GM12878 (cell line): ENCODE results near the gene CEP83. TPM values are rescaled to one million over a fixed set of nuclear protein-coding genes. Genes with fewer than 3 reads are reported as not detected.

ENCODE experiments used
- ATAC-seq: fragments of 200-7000 bp; cut with Tn5 transposase; 3 replicates; pipeline ENCODE4 v1.9.1; 2020; ENCODE audit warnings: mild to moderate bottlenecking, moderate library complexity
- BruUV-seq: library from RNA; stranded (reverse); fragments of 400-500 nt; replicated peaks from 2 replicates; lab custom pipeline; 2021; lab: Mats Ljungman, UMichigan
- CTCF ChIA-PET: fragments of 300-600 bp; sonication (Branson Sonifier 250); formaldehyde crosslinking; extraction: SDS; loops from one replicate; lab custom pipeline; 2021; ENCODE audit warnings: inconsistent platforms; lab: Yijun Ruan, JAX
- POLR2A ChIA-PET: fragments of 350-600 bp; formaldehyde crosslinking; extraction: SDS; loops from one replicate; lab custom pipeline; 2021; ENCODE audit warnings: inconsistent platforms; lab: Charles Lee
- RAD21 ChIA-PET: fragments of 300-600 bp; sonication (Branson Sonifier 250); formaldehyde crosslinking; loops from one replicate; lab custom pipeline; 2023; ENCODE audit warnings: antibody characterized with exemption; ENCODE audit not compliant: unreplicated experiment; lab: Charles Lee
- SMC1A ChIA-PET: fragments of 300-600 bp; sonication (Branson Sonifier 250); formaldehyde crosslinking; loops from one replicate; lab custom pipeline; 2023; ENCODE audit not compliant: unreplicated experiment, uncharacterized antibody; lab: Charles Lee
- DNase-seq: peaks from one replicate; pipeline ENCODE4 v3.0.0-alpha.2; 2011; ENCODE audit warnings: low read depth, low spot score
- FAIRE-seq: peaks from 3 replicates; lab custom pipeline; 2011; peaks lifted over from hg19 to GRCh38; lab: Jason Lieb, UNC
- H2AFZ ChIP-seq: 2 replicates; pipeline ENCODE4 v1.6.0; 2011; ENCODE audit warnings: low read depth, low read length, control low read depth; ENCODE audit not compliant: control insufficient read depth
- H3K27ac ChIP-seq: 2 replicates; pipeline ENCODE4 v1.5.1; 2011; ENCODE audit warnings: control low read depth; ENCODE audit not compliant: control insufficient read depth, insufficient read depth
- H3K27me3 ChIP-seq, 2 experiments: replicated peaks in 1 of 2; 2 replicates each; pipeline versions ENCODE4 v1.6.0 to v1.6.1; 2011; ENCODE audit warnings: low read length in 1 of 2; ENCODE audit not compliant: control insufficient read depth in 2 of 2, insufficient read depth in 2 of 2
- H3K36me3 ChIP-seq, 2 experiments: 2 replicates each; pipeline ENCODE4 v1.5.1; 2011; ENCODE audit warnings: low read length in 1 of 2; ENCODE audit not compliant: control insufficient read depth in 2 of 2, insufficient read depth in 2 of 2
- H3K4me1 ChIP-seq: 2 replicates; pipeline ENCODE4 v1.6.1; 2011; ENCODE audit warnings: mild to moderate bottlenecking, low read length, moderate library complexity, mixed read lengths; ENCODE audit not compliant: control insufficient read depth, insufficient read depth
- H3K4me2 ChIP-seq: 2 replicates; pipeline ENCODE4 v1.6.0; 2011; ENCODE audit warnings: control low read depth; ENCODE audit not compliant: control insufficient read depth, insufficient read depth
- H3K4me3 ChIP-seq: fragments of 200-600 bp; sonication (generic); 2 replicates; pipeline ENCODE4 v1.5.1; 2016
- H3K79me2 ChIP-seq: 2 replicates; pipeline ENCODE4 v1.6.0; 2011; ENCODE audit warnings: low read length; ENCODE audit not compliant: control insufficient read depth, insufficient read depth
- H3K9ac ChIP-seq: 2 replicates; pipeline ENCODE4 v1.8.0; 2011; ENCODE audit warnings: low read length, control low read depth, mixed read lengths; ENCODE audit not compliant: control insufficient read depth, insufficient read depth
- H3K9me3 ChIP-seq: replicated peaks from 3 replicates; pipeline ENCODE4 v1.5.1; 2011; ENCODE audit warnings: mild to moderate bottlenecking, low read length; ENCODE audit not compliant: control insufficient read depth, insufficient read depth
- H4K20me1 ChIP-seq: 2 replicates; pipeline ENCODE4 v1.6.0; 2011; ENCODE audit not compliant: control insufficient read depth, insufficient read depth
- BMI1 ChIP-seq: fragments of 450-650 bp; IDR thresholded peaks from 2 replicates; pipeline ENCODE4 v1.6.1; 2016; ENCODE audit warnings: mild to moderate bottlenecking, moderate library complexity, borderline replicate concordance
- CBX3 ChIP-seq: fragments of 200-600 bp; sonication (generic); IDR thresholded peaks from 2 replicates; pipeline ENCODE4 v1.6.1; 2016; ENCODE audit warnings: low read depth, borderline replicate concordance
- CTCF ChIP-seq, 3 experiments: IDR thresholded peaks in 2 of 3; conservative IDR thresholded peaks in 1 of 3; 2 replicates each; pipeline ENCODE4 v1.5.1; 2011; ENCODE audit warnings: low read depth in 3 of 3, low read length in 3 of 3, mild to moderate bottlenecking in 3 of 3, control low read depth in 2 of 3, moderate library complexity in 2 of 3, inconsistent platforms in 1 of 3, mixed read lengths in 1 of 3; ENCODE audit not compliant: control insufficient read depth in 2 of 3, insufficient read depth in 1 of 3; ENCODE audit errors: extremely low read depth in 1 of 3
- EP300 ChIP-seq, 2 experiments: fragments of 150-350 bp in 1 of 2; IDR thresholded peaks; 2 replicates each; pipeline ENCODE4 v1.6.1; 2011 to 2012; ENCODE audit warnings: low read depth in 2 of 2, low read length in 2 of 2, borderline replicate concordance in 1 of 2, improper control_type of control experiment in 1 of 2, inconsistent platforms in 1 of 2; ENCODE audit not compliant: control insufficient read depth in 1 of 2
- MYB ChIP-seq: fragments of 150-350 bp; IDR thresholded peaks from 2 replicates; pipeline ENCODE4 v1.6.1; 2014; ENCODE audit warnings: mild to moderate bottlenecking, low read depth, low read length, borderline replicate concordance
- NRF1 ChIP-seq: conservative IDR thresholded peaks from 2 replicates; pipeline ENCODE4 v1.6.1; 2011; ENCODE audit warnings: mild to moderate bottlenecking, low read depth, low read length, improper control_type of control experiment
- POU2F2 ChIP-seq: IDR thresholded peaks from 3 replicates; pipeline ENCODE4 v1.6.1; 2011; ENCODE audit warnings: low read depth, mild to moderate bottlenecking, low read length, borderline replicate concordance
- RAD21 ChIP-seq: IDR thresholded peaks from 2 replicates; pipeline ENCODE4 v1.6.1; 2011; ENCODE audit warnings: mild to moderate bottlenecking, low read depth, low read length, moderate library complexity; ENCODE audit not compliant: insufficient read depth
- RB1 ChIP-seq: fragments of 450-650 bp; formaldehyde crosslinking; IDR thresholded peaks from 2 replicates; pipeline ENCODE4 v1.6.1; 2017; ENCODE audit warnings: mild to moderate bottlenecking, borderline replicate concordance
- SMC3 ChIP-seq: IDR thresholded peaks from 2 replicates; pipeline ENCODE4 v1.6.1; 2011; ENCODE audit warnings: low read length, improper control_type of control experiment, borderline replicate concordance
- SREBF1 ChIP-seq: IDR thresholded peaks from 2 replicates; pipeline ENCODE4 v1.6.1; 2012; ENCODE audit warnings: mild to moderate bottlenecking, low read length
- SUZ12 ChIP-seq: fragments of 200-600 bp; sonication (generic); IDR thresholded peaks from one replicate; pipeline ENCODE4 v1.6.1; 2018; ENCODE audit warnings: antibody characterized with exemption, mild to moderate bottlenecking; ENCODE audit not compliant: unreplicated experiment
- TARDBP ChIP-seq: IDR thresholded peaks from 2 replicates; pipeline ENCODE4 v1.6.1; 2016; ENCODE audit warnings: borderline replicate concordance
- TCF12 ChIP-seq: IDR thresholded peaks from 2 replicates; pipeline ENCODE4 v1.6.1; 2011; ENCODE audit warnings: low read depth, mild to moderate bottlenecking, low read length
- ZBED1 ChIP-seq: IDR thresholded peaks from 2 replicates; pipeline ENCODE4 v1.6.1; 2016; ENCODE audit warnings: borderline replicate concordance
- ZNF622 ChIP-seq: fragments of 450-650 bp; IDR thresholded peaks from 2 replicates; pipeline ENCODE4 v1.6.1; 2017; ENCODE audit warnings: mild to moderate bottlenecking, inconsistent platforms
- ZZZ3 ChIP-seq: IDR thresholded peaks from 2 replicates; pipeline ENCODE4 v1.6.1; 2011; ENCODE audit warnings: low read depth; ENCODE audit not compliant: control insufficient read depth, insufficient read length
- WGBS: methylation state at CpG from one replicate; pipeline ENCODE4 v1.1.6; 2016; ENCODE audit warnings: low lambda C conversion rate; ENCODE audit not compliant: insufficient replicate concordance, insufficient coverage; ENCODE audit errors: missing lambda C conversion rate; 5-methylcytosine and 5-hydroxymethylcytosine counted together
- in situ Hi-C: fragments of 300-500 bp; cut with MboI; formaldehyde crosslinking; loops from 9 replicates; pipeline ENCODE4 v1.14.3; 2018; ENCODE audit warnings: mixed read lengths
- intact Hi-C: fragments of 100-400 bp; cut with micrococcal nuclease; formaldehyde crosslinking; loops from one replicate; pipeline ENCODE4 v1.14.2; 2022; ENCODE audit not compliant: unreplicated experiment
- polyA plus RNA-seq, 11 experiments: library from polyadenylated mRNA; depleted of rRNA in 4 of 11; unstranded in 6 of 11; stranded (reverse) in 5 of 11; fragments of >200 nt; fragmentation: Nextera tagmentation in 4 of 11; fragmentation: Illumina TruSeq in 1 of 11; extraction: Ambion mirVana in 4 of 11; extraction: Trizol in 1 of 11; gene quantifications; 1 replicate in 1 of 11; 2 replicates in 10 of 11; pipeline versions ENCODE4 v1.2.1 to v1.2.3, GENCODE V29; 2011 to 2016; ENCODE audit warnings: inconsistent platforms in 2 of 11, missing spikeins in 2 of 11, low read depth in 1 of 11
- total RNA-seq, 4 experiments: library from RNA; depleted of rRNA in 3 of 4; stranded (reverse); fragments of >200 nt in 3 of 4; fragmentation: Illumina TruSeq in 1 of 4; extraction: Trizol in 1 of 4; gene quantifications; 2 replicates each; pipeline versions ENCODE4 v1.2.1 to v1.2.3, GENCODE V29; 2013 to 2021
- TF ChIP-seq, protein P1 (sequence below): fragments of 150-350 bp; IDR thresholded peaks from 2 replicates; pipeline ENCODE4 v1.6.1; 2014; ENCODE audit warnings: mild to moderate bottlenecking, low read depth, low read length

Gene CEP83
- total and polyA plus RNA-seq, 10 of the 15 experiments (the other 5 are each of a cell fraction or from before 2014, with no cell fraction given), result 4.3 to 39.0 (median 22.5) TPM

- TF ChIP-seq NRF1, result no peak
- no peak for TF ChIP-seq BMI1
- TF ChIP-seq ZZZ3, result no peak
- peak in 1 of 3 experiments; percentile 25; a peak in 1 of 6 replicates for TF ChIP-seq CTCF (IDR thresholded peaks at IDR 0.05 in 2 of 3, conservative IDR thresholded peaks at IDR 0.05 in 1 of 3; ENCODE audit: control insufficient read depth in 2 of 3, extremely low read depth in 1 of 3, insufficient read depth in 1 of 3, low read depth in 3 of 3, low read length in 3 of 3)
- TF ChIP-seq POU2F2, result no peak
- TF ChIP-seq SMC3, result peak; percentile 13; the same call in 1 of the 2 replicates
- TF ChIP-seq SUZ12, result no peak
Observed at GRCh38 chr12:94329366-94329765, 130.3 kb downstream of the CEP83 start (continued).

- ChIA-PET CTCF (interaction anchor here (0.8 to 2.2 kb wide), 4 partner anchors 52 to 202 kb away, joined by 3 to 7 read pairs (median 4); no protein-coding TSS in a partner anchor), RAD21 (interaction anchor here (1.0 to 1.1 kb wide), 2 partner anchors 176 to 194 kb away, joined by 3 read pairs; no protein-coding TSS in a partner anchor), SMC1A (interaction anchor here (0.7 to 2.1 kb wide), 7 partner anchors 11 to 205 kb away, joined by 3 to 7 read pairs (median 3); no protein-coding TSS in a partner anchor), POLR2A (no interaction called here)
- no peak overlapping the region for H3K9ac ChIP-seq
- FAIRE-seq, result no peak
- H3K36me3 ChIP-seq, result peaks cover 5 to 9% of the 10 kb centered on the region in 2 experiments
- H3K4me2 ChIP-seq, result no peak overlapping the region
- H4K20me1 ChIP-seq, result no peaks in the 10 kb centered on the region
- 95% methylated on average over 1 of the region's 1 CpG for WGBS
- BruUV-seq, result no TSS peak
- no peak for ATAC-seq
- no peaks in the 10 kb centered on the region for H3K27me3 ChIP-seq
- H3K4me3 ChIP-seq, result no peak overlapping the region
- no peak overlapping the region for H3K27ac ChIP-seq
- intact Hi-C loops, result loop anchor here (2.0 kb wide), 1 partner anchor 205 kb away; no protein-coding TSS in a partner anchor
- H3K79me2 ChIP-seq, result no peaks in the 10 kb centered on the region
- no peaks in the 10 kb centered on the region for H3K4me1 ChIP-seq
- no peaks in the 10 kb centered on the region; the same call in 2 of the 3 replicates for H3K9me3 ChIP-seq
- in situ Hi-C loops, result loop anchor here (5.0 kb wide), 1 partner anchor 204 kb away; no protein-coding TSS in a partner anchor
- H2AFZ ChIP-seq, result no peak overlapping the region
- no peak for DNase-seq
- no peak for TF ChIP-seq TCF12
- no peak for TF ChIP-seq NRF1
- TF ChIP-seq RAD21, result no peak
- TF ChIP-seq RB1, result no peak
- no peak for TF ChIP-seq SREBF1
- no peak for TF ChIP-seq ZBED1
- no peak for TF ChIP-seq EP300 (IDR thresholded peaks at IDR 0.05; ENCODE audit: borderline replicate concordance in 1 of 2, control insufficient read depth in 1 of 2, low read depth in 2 of 2, low read length in 2 of 2)
- no peak for TF ChIP-seq ZZZ3
- TF ChIP-seq CBX3, result no peak
- TF ChIP-seq TARDBP, result no peak
- TF ChIP-seq, protein P1, sequence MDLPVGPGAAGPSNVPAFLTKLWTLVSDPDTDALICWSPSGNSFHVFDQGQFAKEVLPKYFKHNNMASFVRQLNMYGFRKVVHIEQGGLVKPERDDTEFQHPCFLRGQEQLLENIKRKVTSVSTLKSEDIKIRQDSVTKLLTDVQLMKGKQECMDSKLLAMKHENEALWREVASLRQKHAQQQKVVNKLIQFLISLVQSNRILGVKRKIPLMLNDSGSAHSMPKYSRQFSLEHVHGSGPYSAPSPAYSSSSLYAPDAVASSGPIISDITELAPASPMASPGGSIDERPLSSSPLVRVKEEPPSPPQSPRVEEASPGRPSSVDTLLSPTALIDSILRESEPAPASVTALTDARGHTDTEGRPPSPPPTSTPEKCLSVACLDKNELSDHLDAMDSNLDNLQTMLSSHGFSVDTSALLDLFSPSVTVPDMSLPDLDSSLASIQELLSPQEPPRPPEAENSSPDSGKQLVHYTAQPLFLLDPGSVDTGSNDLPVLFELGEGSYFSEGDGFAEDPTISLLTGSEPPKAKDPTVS, result no peak
- no peak for TF ChIP-seq ZNF622
- no peak for TF ChIP-seq MYB
Observed at GRCh38 chr12:94327809-94328208, 131.9 kb downstream of the CEP83 start.
